ENCODE results near the gene HSPA6.
"Not testable (repeated sequence)": the region's sequence is repeated elsewhere in the genome, so short reads cannot be mapped to it uniquely, and the experiment has no call there.

Gene HSPA6

DNA sequence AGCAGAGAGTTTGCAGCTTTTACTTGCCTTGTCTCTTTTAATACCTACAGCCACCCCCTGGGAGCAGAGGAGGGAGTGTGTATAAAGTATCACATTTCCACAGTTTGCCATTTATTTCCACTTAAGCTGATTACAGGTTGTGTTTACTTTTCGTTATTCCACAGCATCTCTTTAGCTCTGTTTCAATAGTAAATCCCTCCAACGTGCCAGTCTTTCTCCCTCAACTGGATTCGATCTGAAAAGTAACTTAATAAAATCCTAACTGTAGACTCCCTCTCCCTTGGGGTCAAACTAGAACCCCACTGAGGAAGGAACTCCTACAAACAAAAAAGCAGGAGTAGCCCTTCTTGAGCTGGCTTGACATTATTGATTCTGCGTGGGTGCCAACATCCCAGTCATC lies 22.2 kb upstream of the HSPA6 start:
- in situ Hi-C loops (cut with MboI; ENCODE audit: low pct_unique_long_range_greater_than_20kb, low sequenced_read_pairs): no loop called here
- DNase-seq: no peak

DNA sequence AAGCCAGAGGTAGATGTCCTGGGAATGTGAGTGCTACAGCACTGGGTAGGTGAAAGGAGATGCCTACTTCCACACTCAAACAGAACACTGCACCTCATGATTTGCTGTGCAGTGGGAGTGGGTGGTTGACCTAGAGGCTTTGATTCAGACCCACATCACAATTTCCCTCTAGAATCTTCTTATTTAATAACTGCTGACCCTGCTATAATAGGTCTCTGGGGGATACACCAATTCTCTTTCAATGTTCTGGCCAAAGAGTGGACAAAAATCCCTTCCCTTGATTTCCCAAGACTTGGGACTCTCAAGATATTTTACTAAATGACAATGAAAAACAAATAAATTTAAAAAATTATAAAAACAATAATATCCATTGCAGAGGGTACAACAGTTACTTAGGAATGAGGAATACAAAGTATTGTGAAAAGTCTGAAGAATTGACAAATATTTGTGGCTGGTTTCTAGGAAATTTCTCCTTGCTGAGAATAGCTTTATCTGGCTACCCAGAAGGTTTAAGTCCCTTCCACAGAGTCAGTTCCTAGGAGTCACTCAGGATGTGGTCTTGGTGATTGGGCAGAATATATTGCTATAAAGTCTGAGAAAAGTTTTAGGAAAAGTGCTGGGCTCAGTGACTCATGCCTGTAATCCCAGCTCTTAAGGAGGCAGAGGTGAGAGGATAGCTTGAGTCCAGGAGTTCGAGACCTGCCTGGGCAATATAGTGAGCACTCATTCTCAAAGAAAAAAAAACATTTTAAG lies 21.5 kb upstream of the HSPA6 start:
- in situ Hi-C loops (cut with MboI; ENCODE audit: low pct_unique_long_range_greater_than_20kb, low sequenced_read_pairs): no loop called here
- peak; percentile 43 for DNase-seq

DNA sequence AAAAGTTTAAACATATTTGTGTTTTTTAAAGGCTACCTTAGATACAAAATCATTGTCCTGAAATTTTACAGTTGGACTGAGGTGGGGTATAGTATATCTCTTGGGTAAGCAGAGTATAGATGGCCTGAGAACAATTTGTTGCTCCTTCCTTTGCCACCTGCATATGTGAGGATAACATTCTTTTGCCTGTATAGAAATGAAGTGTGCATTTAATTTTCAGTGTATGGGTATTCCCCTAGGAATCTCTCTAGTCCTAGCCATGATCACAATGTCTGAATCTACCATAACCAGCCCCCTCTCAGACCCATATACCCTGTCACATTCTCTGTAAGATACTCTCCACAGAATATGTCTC lies 21.0 kb upstream of the HSPA6 start:
- in situ Hi-C loops (cut with MboI; ENCODE audit: low pct_unique_long_range_greater_than_20kb, low sequenced_read_pairs): no loop called here
- no peak for DNase-seq

DNA sequence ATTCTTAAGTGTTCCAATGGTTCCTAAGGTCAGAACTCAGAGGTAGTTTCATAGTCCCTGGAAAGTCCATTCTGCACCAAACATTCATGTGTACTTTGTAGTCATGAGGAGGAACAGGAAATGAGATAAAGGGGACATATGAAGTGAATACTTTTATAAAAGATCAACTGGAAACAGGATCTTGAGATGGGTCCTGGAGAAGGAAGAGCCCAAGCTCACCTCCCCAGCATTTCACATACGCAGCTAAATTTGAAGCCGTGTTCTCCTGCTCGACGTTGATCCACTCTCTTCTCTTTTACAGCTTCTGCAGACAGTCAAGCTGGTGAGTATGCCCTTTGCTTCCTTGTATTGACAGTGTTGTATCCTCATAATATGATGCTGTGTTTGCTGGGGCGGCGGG lies 18.7 kb upstream of the HSPA6 start:
- in situ Hi-C loops (cut with MboI; ENCODE audit: low pct_unique_long_range_greater_than_20kb, low sequenced_read_pairs): no loop called here
- DNase-seq: peak; percentile 29

DNA sequence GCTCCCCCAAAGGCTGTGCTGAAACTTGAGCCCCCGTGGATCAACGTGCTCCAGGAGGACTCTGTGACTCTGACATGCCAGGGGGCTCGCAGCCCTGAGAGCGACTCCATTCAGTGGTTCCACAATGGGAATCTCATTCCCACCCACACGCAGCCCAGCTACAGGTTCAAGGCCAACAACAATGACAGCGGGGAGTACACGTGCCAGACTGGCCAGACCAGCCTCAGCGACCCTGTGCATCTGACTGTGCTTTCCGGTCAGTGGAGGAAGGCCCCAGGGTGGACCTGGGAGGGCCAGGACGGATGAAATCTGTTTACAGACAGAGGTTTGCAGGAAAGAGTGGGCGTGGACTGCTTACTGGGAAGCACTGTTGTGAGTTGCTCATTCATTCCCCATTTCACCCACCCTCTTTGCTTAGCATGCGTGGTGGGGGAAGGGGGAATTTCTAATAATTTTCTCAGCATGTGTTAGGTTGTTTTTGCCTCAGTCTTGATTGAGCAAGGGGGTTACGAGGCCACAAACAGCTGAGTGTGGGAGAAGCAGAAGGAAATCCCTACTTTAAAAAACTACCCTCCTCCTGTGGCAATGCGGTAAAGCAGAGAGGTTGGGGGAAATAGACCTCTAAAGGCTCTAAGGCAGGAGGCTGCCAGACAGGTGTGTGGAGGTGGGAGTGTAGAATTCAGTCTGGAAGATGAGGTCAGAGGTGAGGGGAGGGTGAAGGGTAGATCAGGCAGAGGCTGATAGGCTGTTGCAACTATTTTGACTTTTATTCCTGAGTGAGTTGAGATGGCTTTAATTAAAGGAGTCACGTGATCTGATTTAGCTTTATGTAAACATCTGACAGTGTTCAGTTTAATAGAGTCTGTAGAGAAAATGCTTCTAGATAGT lies 17.8 kb upstream of the HSPA6 start:
- DNase-seq: peak; percentile 89
- in situ Hi-C loops (cut with MboI; ENCODE audit: low pct_unique_long_range_greater_than_20kb, low sequenced_read_pairs): no loop called here

DNA sequence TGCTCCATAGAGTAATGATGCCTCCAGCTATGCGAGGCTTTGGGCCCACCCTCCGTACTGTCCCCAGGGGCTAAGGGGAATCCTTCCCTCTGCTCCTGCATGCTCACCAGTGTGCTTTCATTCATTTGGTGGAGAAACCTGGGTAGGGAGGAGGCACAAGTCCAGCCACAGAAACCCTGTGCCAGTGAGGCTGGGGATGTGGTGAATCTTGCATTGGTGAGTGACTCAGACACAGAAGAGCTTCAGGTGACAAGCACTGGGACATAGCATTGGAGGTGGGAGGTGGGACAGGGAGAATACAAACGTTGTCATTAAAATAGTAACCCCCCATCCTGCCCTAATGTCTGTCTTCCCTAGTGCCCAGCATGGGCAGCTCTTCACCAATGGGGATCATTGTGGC lies 13.9 kb upstream of the HSPA6 start:
- DNase-seq: no peak
- in situ Hi-C loops (cut with MboI; ENCODE audit: low pct_unique_long_range_greater_than_20kb, low sequenced_read_pairs): no loop called here

DNA sequence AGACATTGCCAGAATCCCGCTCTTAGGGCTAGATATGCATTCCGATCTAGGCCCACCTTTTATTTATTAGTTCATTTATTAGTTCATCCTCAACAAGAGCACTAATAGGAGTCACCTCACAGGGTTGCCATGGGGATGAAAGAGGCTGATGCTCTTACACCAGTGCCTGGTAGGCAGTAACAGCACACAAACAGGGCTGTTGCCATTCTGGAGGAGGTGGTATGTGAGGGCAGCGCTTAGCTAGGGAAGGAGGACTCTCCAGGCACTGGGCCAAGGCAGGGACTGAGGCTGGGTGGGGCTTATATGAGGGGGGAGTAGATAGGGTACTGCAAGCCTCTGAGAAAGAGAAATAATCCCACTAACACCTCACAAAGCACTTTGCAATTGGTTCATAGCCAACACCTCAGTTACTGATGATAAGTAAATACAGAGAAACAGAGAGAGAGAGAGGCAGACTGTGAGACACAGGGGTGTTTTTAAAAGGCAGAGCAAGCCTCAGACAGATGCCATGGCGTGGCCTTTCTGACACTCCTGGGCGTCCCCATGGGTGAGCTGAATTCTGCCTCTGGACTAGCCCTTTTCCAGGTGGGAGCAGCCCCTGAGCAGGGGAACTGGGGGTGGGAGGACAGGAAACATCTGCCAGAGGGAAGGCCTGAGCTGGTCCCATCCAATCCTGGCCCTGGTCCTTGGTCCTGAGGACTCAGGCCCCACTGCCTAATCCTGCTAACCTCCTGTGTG lies 13.2 kb upstream of the HSPA6 start:
- in situ Hi-C loops (cut with MboI; ENCODE audit: low pct_unique_long_range_greater_than_20kb, low sequenced_read_pairs): no loop called here
- DNase-seq: no peak

DNA sequence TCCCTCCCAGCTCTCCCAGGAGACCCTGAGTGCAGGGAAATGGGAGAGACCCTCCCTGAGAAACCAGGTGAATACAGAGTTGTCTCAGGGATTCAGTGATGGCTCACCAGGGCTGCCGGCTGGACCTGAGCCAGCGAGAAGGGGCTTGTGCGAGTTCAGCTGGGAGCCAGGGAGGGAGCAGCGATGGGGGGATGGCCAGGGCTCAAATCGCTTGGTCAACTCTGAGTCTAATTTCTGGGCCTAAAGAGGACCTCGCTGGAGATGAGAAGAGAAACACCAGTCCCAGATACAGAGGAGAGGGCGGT lies 12.6 kb upstream of the HSPA6 start:
- DNase-seq: no peak
- in situ Hi-C loops (cut with MboI; ENCODE audit: low pct_unique_long_range_greater_than_20kb, low sequenced_read_pairs): no loop called here

DNA sequence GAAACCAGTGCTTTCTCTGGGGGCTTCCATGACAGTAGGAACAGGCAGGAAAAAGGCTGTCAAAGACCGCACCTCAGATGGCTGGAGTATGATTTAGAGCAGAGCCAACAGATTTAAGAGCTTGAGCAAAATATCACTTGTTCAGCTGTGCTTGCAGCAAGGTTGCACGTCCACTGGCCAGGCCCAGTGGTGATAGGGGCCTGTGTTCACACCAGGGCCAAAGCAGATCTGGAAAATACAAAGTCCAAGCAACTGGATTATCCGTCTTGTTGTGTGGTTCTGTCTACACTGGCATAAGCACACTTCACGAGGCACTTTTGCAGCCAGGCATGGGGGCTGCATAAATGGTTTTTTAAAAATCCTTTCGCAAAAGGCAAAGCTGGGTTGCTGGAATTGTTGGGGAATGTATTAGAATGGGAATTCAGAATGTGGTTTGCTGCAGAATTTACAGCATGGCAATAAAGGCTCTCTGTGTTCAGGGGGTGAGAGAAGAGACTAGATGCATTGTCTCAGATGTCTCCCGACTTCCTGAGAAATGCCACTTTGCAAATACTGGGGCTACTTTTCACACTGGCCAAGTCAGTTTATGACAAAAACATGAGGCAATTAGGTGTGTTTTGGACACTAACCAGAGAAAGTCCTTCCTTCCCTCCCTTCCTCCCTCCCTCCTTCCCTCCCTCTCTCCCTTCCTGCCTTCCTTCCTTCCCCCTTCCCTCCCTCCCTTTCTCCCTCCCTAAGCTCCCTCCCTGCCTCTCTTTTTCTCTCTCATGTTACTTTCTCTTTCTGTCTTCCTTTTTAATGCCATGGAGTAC lies 11.5 kb upstream of the HSPA6 start:
- in situ Hi-C loops (cut with MboI; ENCODE audit: low pct_unique_long_range_greater_than_20kb, low sequenced_read_pairs): not testable (repeated sequence)

DNA sequence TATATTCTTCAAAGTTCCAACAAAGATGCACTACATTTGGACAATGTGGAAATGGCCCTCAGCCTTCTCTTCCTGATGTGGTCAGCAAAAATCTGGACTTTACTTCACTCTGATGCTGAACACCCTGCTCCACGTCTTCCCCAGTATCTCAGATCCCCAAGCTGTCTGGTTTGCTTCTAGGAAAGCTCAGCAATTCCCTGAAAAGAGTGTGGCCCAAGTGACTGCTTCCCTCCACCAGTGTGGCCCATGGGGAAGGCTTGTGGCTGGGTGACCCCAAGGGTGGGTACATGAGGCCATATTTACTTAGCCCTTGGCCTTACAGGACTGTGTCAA lies 10.9 kb upstream of the HSPA6 start:
- DNase-seq; in situ Hi-C loops (cut with MboI; ENCODE audit: low pct_unique_long_range_greater_than_20kb, low sequenced_read_pairs): not testable (repeated sequence)

More for the DNA sequence above, 11.5 kb upstream of the HSPA6 start:
- DNase-seq: not testable (repeated sequence)

DNA sequence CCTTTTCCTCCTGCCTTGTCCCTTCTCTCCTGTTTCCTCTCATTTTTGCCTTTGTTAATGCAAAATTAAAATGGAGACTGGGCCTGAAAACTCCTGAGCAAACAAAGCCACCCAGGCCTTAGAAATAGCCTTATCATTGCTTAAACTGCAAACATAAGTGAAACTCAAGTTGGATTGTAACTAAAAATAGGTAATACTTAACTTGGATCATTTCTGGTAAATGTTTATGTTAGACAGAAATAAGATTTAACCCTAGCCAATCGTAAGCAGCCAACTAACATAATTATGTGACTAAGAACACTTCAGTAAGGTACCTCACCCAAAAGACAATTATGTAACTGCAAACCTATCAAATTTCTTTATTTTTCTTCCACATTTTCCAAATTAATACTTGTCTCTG lies 10.4 kb upstream of the HSPA6 start:
- in situ Hi-C loops (cut with MboI; ENCODE audit: low pct_unique_long_range_greater_than_20kb, low sequenced_read_pairs); DNase-seq: not testable (repeated sequence)

DNA sequence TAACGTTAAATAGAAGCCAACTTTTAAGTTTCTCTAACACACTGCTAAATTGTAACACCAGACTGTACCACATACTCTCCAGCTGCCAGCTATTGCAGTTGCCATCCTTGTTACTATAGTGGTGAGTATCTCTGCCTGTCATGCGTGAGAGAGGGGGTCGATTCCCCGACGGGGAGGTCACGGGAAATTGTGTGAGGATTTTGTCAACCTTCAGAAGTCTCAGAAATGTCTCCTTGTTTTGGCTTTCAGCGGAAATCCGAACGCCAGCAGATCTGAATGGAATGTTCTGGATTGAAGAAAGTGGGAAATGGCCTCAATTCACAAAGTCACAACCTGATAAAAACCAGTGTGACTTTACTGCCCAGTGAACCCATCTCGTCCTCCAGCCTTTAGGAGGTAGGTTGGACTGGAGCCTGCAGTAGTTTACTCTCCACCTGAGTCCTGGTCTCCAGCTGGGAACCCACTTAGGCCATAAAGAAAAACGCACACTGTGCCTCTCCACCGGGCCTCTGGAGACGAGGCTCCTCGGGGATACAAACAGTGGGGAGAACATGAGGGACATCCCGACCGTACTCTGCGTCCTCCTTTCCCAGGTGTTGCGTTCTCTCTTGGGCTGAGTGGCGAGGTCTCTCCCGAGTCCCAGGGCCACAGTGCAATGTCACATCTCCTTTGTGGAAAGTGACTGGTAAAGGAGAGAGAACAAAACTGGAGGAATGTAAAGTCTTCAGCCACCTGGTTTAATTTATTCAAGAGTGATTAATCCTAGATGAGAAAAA lies 1.1 kb upstream of the HSPA6 start:
- DNase-seq; in situ Hi-C loops (cut with MboI; ENCODE audit: low pct_unique_long_range_greater_than_20kb, low sequenced_read_pairs): not testable (repeated sequence)

DNA sequence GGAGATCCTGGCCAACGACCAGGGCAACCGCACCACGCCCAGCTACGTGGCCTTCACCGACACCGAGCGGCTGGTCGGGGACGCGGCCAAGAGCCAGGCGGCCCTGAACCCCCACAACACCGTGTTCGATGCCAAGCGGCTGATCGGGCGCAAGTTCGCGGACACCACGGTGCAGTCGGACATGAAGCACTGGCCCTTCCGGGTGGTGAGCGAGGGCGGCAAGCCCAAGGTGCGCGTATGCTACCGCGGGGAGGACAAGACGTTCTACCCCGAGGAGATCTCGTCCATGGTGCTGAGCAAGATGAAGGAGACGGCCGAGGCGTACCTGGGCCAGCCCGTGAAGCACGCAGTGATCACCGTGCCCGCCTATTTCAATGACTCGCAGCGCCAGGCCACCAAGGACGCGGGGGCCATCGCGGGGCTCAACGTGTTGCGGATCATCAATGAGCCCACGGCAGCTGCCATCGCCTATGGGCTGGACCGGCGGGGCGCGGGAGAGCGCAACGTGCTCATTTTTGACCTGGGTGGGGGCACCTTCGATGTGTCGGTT lies 477 bp downstream of the HSPA6 start:
- in situ Hi-C loops (cut with MboI; ENCODE audit: low pct_unique_long_range_greater_than_20kb, low sequenced_read_pairs); DNase-seq: not testable (repeated sequence)

DNA sequence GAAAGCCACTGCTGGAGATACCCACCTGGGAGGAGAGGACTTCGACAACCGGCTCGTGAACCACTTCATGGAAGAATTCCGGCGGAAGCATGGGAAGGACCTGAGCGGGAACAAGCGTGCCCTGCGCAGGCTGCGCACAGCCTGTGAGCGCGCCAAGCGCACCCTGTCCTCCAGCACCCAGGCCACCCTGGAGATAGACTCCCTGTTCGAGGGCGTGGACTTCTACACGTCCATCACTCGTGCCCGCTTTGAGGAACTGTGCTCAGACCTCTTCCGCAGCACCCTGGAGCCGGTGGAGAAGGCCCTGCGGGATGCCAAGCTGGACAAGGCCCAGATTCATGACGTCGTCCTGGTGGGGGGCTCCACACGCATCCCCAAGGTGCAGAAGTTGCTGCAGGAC lies 981 bp downstream of the HSPA6 start:
- in situ Hi-C loops (cut with MboI; ENCODE audit: low pct_unique_long_range_greater_than_20kb, low sequenced_read_pairs): not testable (repeated sequence)

DNA sequence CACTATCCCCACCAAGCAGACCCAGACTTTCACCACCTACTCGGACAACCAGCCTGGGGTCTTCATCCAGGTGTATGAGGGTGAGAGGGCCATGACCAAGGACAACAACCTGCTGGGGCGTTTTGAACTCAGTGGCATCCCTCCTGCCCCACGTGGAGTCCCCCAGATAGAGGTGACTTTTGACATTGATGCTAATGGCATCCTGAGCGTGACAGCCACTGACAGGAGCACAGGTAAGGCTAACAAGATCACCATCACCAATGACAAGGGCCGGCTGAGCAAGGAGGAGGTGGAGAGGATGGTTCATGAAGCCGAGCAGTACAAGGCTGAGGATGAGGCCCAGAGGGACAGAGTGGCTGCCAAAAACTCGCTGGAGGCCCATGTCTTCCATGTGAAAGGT lies 1.6 kb downstream of the HSPA6 start:
- DNase-seq; in situ Hi-C loops (cut with MboI; ENCODE audit: low pct_unique_long_range_greater_than_20kb, low sequenced_read_pairs): not testable (repeated sequence)

More for the DNA sequence above, 981 bp downstream of the HSPA6 start:
- not testable (repeated sequence) for DNase-seq

DNA sequence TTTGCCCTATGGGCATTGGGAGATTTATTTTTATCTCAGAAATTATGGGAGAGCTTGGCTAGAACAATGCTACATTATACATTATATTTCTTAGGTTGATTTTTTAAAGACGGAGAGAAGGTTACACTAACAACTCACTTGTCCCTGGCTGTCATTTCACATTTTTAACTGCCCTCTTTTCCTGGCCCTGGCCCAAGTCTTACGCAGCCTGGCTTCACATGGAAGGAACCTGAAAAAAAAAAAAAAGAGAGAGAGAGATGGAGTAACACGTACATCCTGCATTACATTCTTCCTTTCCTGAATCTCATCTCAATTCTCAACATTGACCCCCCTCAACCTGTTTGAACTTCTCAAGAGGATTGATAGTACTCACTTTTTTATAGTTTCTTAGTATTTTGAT lies 4.2 kb downstream of the HSPA6 start:
- DNase-seq; in situ Hi-C loops (cut with MboI; ENCODE audit: low pct_unique_long_range_greater_than_20kb, low sequenced_read_pairs): not testable (repeated sequence)

DNA sequence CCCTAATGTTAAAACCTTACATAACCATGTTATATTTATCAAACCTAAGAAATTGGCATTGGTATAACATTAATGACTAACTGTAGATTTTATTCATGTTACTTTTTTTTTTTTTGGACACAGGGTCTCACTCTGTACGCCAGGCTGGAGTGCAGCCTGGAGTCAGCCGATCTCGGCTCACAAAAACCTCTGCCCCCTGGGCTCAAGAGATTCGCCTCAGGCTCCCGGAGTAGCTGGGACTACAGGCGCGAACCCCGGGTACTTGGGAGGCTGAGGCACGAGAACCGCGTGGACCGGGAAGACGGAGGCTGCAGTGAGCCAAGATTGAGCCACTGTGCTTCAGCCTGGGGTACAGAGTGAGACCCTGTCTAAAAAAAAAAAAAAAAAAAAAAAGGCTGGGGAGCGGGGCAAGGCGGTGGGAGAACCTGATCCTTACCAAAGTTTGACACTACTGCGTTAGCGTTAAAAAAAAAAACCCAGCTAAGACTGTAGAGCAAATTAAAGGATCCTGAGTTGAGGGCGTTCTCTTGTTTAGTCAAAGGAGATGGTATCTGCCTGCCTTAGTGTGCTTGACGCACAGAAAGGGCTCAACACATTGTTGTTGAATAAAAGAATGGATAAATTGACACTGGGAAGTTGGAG lies 5.2 kb downstream of the HSPA6 start:
- peak; percentile 60 for DNase-seq
- in situ Hi-C loops (cut with MboI; ENCODE audit: low pct_unique_long_range_greater_than_20kb, low sequenced_read_pairs): not testable (repeated sequence)

DNA sequence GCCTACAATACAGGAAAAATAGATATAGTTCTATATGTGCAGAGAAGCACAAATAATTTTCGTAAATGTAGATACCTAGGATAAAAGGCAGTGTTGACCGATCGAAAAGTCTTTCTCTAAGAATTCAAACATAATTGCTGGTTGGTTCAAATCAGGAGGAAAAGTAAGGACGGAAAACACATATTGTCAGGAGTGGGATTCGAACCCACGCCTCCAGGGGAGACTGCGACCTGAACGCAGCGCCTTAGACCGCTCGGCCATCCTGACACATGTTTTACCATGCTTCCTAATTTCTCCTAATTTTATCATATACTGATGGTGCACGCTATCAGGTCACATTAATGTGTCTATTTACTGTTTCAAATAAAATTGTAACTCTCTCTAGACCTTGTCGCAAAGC lies 5.8 kb downstream of the HSPA6 start:
- in situ Hi-C loops (cut with MboI; ENCODE audit: low pct_unique_long_range_greater_than_20kb, low sequenced_read_pairs): not testable (repeated sequence)
- DNase-seq: peak; percentile 83

Measured in KBM-7 (cell line).